ENCODE data around the gene TANGO2.

DNA sequence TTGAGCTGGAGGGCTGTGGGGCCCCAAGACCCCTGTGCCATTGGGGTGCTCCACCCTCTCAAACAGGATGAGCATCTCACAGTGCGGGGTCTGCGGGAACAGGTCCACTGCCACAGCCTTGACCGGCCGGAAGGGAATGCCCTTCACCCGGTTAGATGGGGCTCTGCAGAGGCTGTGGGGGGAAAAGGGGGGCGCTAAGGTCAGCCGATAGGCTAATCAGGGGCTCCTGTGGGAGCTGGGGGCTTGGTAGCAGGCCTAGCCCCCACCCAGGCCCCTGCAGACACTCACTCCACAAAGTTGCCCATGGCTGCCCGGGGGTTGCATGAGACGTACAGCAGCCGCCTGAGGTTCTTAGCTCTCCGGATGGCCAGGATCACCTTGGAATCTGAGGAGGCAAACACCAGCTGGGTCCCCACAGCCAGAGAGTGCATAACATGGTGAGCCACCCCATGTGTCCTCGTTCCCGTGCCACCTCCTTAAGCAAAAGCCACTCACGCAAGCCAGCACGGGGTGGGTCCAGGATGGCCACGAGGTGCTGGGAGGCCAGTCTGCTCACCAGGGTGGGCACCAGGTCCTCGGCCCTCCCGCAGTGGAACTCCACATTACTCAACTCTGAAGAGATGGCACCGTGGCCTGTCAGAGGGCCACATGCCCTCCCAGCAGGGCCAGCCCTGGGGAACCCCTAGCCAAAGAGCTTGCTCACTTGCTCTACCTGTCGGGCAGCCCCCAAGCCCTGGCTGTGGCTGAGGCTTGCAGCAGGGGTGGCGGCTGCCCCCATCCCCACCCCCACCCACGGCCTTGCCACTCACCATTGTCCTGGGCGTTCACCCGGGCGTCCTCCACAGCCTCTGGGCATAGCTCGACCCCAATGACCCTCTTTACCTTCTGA is 92.0 kb downstream of the TANGO2 start:
- TF ChIP-seq, protein P1, sequence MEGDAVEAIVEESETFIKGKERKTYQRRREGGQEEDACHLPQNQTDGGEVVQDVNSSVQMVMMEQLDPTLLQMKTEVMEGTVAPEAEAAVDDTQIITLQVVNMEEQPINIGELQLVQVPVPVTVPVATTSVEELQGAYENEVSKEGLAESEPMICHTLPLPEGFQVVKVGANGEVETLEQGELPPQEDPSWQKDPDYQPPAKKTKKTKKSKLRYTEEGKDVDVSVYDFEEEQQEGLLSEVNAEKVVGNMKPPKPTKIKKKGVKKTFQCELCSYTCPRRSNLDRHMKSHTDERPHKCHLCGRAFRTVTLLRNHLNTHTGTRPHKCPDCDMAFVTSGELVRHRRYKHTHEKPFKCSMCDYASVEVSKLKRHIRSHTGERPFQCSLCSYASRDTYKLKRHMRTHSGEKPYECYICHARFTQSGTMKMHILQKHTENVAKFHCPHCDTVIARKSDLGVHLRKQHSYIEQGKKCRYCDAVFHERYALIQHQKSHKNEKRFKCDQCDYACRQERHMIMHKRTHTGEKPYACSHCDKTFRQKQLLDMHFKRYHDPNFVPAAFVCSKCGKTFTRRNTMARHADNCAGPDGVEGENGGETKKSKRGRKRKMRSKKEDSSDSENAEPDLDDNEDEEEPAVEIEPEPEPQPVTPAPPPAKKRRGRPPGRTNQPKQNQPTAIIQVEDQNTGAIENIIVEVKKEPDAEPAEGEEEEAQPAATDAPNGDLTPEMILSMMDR (conservative IDR thresholded peaks at IDR 0.05 in 1 of 2, IDR thresholded peaks at IDR 0.05 in 1 of 2; ENCODE audit: extremely low read depth in 1 of 2, insufficient read depth in 1 of 2, low read depth in 1 of 2, low read length in 2 of 2): no peak
- no peak for TF ChIP-seq EZH2 (IDR thresholded peaks at IDR 0.05; ENCODE audit: borderline replicate concordance, low read length)

All from mammary epithelial cell (primary cell).